GM18507 (cell line): ENCODE results near the gene SPDYE18.
"Not testable (repeated sequence)": the region's sequence is repeated elsewhere in the genome, so short reads cannot be mapped to it uniquely, and the experiment has no call there.

ENCODE experiments used
- DNase-seq: peaks from one replicate; pipeline ENCODE4 v3.0.0; 2011; ENCODE audit warnings: low read depth; ENCODE audit not compliant: insufficient read length; ENCODE audit errors: extremely low spot score
- FAIRE-seq: peaks from 2 replicates; lab custom pipeline; 2011; peaks lifted over from hg19 to GRCh38; lab: Jason Lieb, UNC

The SPDYE18 gene

DNA sequence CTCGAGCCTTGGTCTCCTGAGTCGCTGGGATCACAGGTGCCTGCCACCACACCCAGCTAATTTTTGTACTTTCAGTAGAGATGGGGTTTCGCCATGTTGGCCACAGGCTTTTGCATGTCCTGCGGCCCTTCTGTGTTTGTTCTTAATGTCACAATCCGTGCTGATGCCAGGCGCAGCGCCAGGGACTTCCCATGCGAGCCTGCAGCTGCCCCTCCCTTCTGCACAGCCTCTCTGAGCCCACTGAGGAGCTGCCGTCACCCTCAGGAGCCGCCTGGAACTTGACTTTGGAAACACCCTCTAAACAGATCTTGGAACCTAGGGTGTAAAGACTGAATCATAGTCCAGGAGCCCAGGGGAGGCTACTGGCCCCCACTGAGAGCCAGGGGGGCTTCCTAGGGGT, 54.4 kb downstream of the SPDYE18 start:
- not testable (repeated sequence) for DNase-seq, FAIRE-seq

DNA sequence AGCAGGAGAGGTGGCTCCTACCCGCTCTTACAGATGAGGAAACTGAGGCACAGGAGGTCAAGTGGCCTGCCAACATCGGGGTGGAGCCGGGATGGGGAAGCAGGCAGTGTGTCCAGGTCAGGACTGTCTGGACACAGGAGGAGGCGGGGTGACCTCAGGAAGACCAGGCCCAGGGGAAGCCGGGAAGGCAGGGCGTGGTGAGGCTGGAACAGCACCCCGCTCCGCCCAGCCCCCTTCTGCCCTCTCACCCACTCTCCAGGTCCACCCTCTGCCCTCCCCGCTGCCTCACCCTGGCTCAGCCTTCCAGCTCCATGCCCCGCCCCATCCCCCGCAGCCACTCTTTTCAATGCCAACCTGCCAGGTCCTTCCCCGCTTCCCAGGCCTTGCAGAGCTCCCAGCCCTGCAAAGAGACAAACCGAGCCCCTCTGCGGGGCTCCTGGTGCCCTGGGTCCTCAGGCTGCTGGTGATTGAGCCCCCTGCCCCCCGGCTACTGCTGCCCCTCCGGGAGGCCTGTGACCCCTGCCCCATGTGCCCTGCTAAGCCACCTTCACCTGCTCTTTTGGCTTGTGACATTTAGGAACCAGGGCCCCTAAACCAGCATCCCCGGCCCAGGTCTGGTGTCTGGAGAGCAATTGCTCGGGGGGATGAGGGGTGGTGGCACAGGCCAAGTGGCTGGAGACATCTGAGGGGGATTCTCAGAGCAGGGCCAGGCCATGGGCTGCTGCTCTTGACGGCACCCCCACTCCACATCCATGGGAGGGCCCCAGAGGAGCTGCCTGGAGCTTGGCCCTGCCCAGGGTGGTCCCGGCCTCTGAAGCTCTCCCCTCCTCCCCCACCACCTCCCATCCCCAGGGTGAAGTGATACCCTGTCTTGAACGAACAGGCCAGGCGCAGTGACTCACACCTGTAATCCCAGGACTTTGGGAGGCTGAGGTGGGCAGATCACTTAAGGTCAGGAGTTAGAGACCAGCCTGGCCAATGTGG, 55.9 kb downstream of the SPDYE18 start:
- DNase-seq, FAIRE-seq: not testable (repeated sequence)

DNA sequence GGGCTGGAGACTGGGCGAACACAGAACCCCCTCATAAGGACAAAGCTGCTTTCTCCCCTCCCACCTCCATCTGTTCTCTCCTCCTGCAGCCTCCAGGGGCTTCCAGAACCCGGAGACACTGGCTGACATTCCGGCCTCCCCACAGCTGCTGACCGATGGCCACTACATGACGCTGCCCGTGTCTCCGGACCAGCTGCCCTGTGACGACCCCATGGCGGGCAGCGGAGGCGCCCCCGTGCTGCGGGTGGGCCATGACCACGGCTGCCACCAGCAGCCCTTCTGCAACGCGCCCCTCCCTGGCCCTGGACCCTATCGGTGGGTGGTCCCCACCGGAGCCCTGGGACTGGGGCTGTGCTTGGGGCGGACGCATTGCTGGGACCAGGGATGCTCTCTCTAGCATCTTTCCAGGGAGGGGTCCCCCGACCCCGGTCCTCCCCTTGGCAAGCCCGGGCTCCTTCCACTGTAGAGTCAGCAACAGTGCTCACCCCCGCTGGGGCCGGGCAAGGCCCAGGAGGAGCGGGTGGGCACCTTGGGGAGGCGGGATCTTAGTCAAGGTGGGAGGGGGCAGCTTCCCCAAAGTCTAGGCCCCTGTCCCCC, 56.8 kb downstream of the SPDYE18 start:
- not testable (repeated sequence) for FAIRE-seq, DNase-seq

- not testable (repeated sequence) for DNase-seq, FAIRE-seq
These were observed 58.2 kb downstream of the SPDYE18 start for GRCh38 chr7:77004151-77004550.

DNA sequence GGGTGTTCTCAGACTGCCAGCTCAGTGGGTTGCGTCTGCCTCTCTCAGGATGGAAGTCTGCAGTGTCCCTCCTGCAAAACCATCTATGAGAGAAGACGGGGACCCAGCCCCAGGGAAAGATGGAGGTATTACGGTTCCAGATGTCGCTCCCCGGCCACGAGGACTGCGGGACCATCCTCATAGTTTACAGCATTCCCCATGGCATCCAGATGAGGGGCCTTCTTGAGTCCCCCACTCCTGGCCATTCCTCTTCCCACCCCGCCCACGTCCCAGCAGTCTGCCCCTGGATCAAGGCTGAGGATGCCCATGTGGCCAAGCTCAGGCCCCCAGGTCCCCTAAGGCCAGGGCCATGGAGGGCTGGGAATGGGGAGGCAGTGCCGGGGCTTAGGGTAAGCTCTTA, 59.1 kb downstream of the SPDYE18 start:
- not testable (repeated sequence) for FAIRE-seq, DNase-seq

DNA sequence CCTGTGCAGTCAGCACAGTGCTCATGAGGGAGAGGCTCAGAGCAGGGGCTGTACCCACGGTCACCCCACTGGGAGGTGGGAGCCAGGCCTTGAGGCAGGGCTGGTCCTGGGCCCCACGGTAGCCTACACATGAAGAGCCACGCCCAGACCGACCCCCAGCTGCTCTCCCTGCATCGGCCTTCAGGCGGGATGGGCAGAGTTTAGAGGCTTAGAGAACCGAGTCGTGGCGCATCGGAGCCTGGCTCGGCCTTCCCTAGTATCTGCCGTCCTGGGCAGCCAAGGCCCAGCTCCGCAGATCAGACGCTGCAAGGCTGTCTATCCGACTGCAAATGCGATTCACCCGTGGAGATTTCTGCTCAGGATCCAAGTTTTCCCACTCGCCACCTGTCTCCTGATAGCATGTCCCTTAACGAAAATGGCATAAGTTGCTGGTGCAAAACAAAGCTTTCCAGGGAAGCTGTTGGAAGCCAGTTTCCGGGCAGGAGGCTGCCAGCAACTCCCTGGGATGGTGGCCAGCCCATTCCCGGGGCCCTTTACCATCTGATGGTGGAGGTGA, 59.6 kb downstream of the SPDYE18 start:
- not testable (repeated sequence) for DNase-seq, FAIRE-seq

DNA sequence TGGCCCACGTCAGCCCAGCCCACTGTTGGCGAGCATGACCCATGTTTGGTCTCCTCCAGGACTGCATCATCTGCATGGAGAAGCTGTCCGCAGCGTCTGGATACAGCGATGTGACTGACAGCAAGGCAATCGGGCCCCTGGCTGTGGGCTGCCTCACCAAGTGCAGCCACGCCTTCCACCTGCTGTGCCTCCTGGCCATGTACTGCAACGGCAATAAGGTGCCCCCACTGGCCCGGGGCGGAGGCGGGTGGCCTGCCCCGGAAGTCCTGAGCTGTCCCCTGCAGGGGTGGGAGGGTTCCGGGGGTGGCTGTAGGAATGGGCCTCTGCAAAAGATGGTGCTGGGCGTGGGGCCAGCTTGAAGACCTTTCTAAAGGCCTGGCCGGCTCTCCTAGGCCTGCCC, 60.3 kb downstream of the SPDYE18 start:
- not testable (repeated sequence) for FAIRE-seq

More for the DNA sequence above, 60.3 kb downstream of the SPDYE18 start:
- DNase-seq = not testable (repeated sequence)
